Transverse colon (tissue), 4 donors: ENCODE measurements around the gene KPTN. TPM values are rescaled to one million over a fixed set of nuclear protein-coding genes. Genes with fewer than 3 reads are reported as not detected.
A peak's percentile ranks its signal among the peaks of the same experiment; 100 is the strongest.

Experiments used
- DNase-seq: peaks from one replicate; pipeline ENCODE4 v3.0.0-alpha.2; 2019
- H3K27ac ChIP-seq, 4 donors: fragments of 200-600 bp; sonication (generic); 2 replicates each; pipeline ENCODE4 v1.5.1; 2016 to 2018; ENCODE audit warnings: inconsistent platforms in 4 of 4
- H3K27me3 ChIP-seq: fragments of 200-600 bp; sonication (generic); 2 replicates; pipeline ENCODE4 v1.5.1; 2017; ENCODE audit warnings: inconsistent platforms
- H3K36me3 ChIP-seq, 4 donors: fragments of 200-600 bp; sonication (generic); 2 replicates each; pipeline ENCODE4 v1.5.1; 2017 to 2019; ENCODE audit warnings: inconsistent platforms in 4 of 4
- H3K4me1 ChIP-seq, 4 donors: fragments of 200-600 bp; sonication (generic); 2 replicates each; pipeline ENCODE4 v1.5.1; 2017 to 2020; ENCODE audit warnings: inconsistent platforms in 4 of 4
- H3K4me3 ChIP-seq, 4 donors: fragments of 200-600 bp; sonication (generic); 1 replicate in 1 of 4; 2 replicates in 3 of 4; pipeline versions ENCODE4 v1.5.1 to v1.6.1; 2017 to 2019; ENCODE audit warnings: inconsistent platforms in 4 of 4
- H3K9me3 ChIP-seq, 2 donors: fragments of 200-600 bp; sonication (generic); 2 replicates each; pipeline ENCODE4 v1.5.1; 2017 to 2019; ENCODE audit warnings: inconsistent platforms in 2 of 2
- CTCF ChIP-seq, 5 experiments: fragments of 200-600 bp in 3 of 5; fragments of 450-650 bp in 2 of 5; sonication (generic) in 3 of 5; IDR thresholded peaks; 1 replicate in 2 of 5; 2 replicates in 3 of 5; pipeline ENCODE4 v1.5.1; 2016 to 2017; ENCODE audit warnings: antibody characterized with exemption in 5 of 5, inconsistent platforms in 3 of 5, mild to moderate bottlenecking in 2 of 5, moderate library complexity in 1 of 5
- EP300 ChIP-seq: sonication (generic); formaldehyde crosslinking; IDR thresholded peaks from one replicate; pipeline ENCODE4 v1.6.1; 2017; ENCODE audit warnings: antibody characterized with exemption, low read depth
- POLR2A ChIP-seq: fragments of 450-650 bp; IDR thresholded peaks from one replicate; pipeline ENCODE4 v1.6.1; 2016; ENCODE audit warnings: antibody characterized with exemption, mild to moderate bottlenecking, moderate library complexity
- POLR2AphosphoS5 ChIP-seq, 3 donors: sonication (generic); formaldehyde crosslinking; IDR thresholded peaks; one replicate each; pipeline ENCODE4 v1.6.1; 2016; ENCODE audit warnings: antibody characterized with exemption in 3 of 3
- WGBS, 2 donors: methylation state at CpG; one replicate each; pipeline ENCODE4 v1.1.5; 2018; ENCODE audit warnings: low coverage in 1 of 2; 5-methylcytosine and 5-hydroxymethylcytosine counted together
- in situ Hi-C, 4 donors: fragments of 200-750 bp; cut with MboI; loops; one replicate each; pipeline versions ENCODE4 v1.15.0 to v1.15.1; 2017; ENCODE audit warnings: low sequenced_read_pairs in 3 of 4, low pct_ligation_motif_present in 1 of 4, low pct_unique_long_range_greater_than_20kb in 1 of 4
- intact Hi-C: fragments of 100-400 bp; cut with DNase I; formaldehyde crosslinking; loops from one replicate; pipeline ENCODE4 v1.15.1; 2023; ENCODE audit warnings: low total_unique reads
- total RNA-seq, 4 donors: library from RNA; depleted of rRNA; stranded (reverse); fragments of >200 nt; gene quantifications; one replicate each; pipeline ENCODE4 v1.1.0, GENCODE V29; 2016

Gene KPTN
- total RNA-seq, 4 donors from 2014 or later = 2.2 to 5.7 (median 3.3) TPM; not detected in 1

DNA sequence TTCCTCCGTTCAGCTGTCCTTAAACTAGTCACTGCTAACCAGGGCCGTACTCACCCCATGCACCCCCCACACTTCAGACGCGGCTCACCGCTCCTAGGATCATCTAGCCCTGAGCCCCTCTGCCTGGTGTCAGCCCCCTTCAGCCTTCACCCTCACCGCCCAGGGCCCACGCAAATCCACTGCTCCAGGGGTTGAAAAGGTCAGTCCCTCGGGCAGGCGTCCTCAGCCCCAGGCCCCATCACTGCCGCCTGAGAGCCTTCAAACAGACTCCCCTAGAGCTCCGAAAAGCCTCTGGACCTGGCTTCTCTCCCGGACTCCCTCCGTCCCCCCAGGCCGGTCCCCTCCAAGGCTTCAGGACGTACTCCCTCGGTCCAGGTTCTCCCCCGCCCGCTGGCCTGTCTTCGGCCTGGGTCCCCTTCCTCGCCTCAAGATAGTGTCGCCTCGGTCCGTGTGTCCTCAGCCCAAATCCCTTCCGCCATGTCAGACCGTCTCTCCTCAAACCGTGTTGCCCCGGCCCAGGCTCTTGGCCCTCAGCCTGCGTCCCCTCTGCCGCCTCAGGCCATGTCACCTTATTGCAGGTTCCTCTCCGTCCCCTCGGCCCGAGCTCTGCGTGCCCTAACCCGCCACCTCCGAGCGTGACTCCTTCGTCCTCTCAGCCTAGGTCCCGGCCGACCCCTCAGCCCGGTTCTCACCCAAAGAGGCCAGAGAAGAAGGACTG lies 30.3 kb upstream of the KPTN start:
- DNase-seq = peak; percentile 22
- TF ChIP-seq CTCF (IDR thresholded peaks at IDR 0.05) = peak in 2 of 5 experiments; percentile 16 to 38
- TF ChIP-seq POLR2A = no peak
- intact Hi-C loops (loop anchor here (2.0 to 10.0 kb wide), 3 partner anchors 84 to 270 kb away; no protein-coding TSS in a partner anchor), in situ Hi-C loops (loop anchor here in 3 of 4 donors (5.0 to 10.0 kb wide), 3 partner anchors 80 to 93 kb away; partner anchors contain the start of gene BICRA (in 2 of the 3))
- peaks cover 33 to 53% (median 41%) of the 10 kb centered on the region in 4 donors for H3K4me1 ChIP-seq
- H3K27ac ChIP-seq = peak overlapping the region; percentile 95 to 99 (median 97)
- no peaks in the 10 kb centered on the region for H3K27me3 ChIP-seq
- 2% methylated on average over 38 of the region's 40 CpGs; no CpG with 5 or more reads in 1 of the 2 donors for WGBS, 2 donors
- H3K4me3 ChIP-seq = peak overlapping the region; percentile 82 to 98 (median 92)
- no peaks in the 10 kb centered on the region for H3K9me3 ChIP-seq
- no peaks in the 10 kb centered on the region for H3K36me3 ChIP-seq

DNA sequence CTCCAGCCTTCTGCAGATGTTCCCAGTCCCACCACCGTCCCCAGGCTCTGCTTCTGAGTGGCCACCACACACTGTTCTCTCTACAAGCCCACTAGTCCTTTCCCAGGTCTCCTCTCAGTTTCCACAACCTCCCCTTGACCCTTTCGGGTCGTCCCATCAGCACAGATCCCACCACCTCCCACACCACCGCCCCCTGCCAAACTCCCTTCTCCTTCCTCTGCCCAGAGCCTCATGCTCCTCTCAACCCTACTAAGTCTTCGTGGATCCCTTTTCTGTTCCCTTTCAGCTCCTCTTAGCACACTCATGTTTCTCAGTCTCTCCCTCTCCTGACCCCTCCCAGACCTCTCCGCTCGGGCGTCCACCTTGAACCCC lies 28.9 kb upstream of the KPTN start:
- intact Hi-C loops (loop anchor here (10.0 kb wide), 2 partner anchors 192 to 272 kb away; no protein-coding TSS in a partner anchor), in situ Hi-C loops (loop anchor here in 3 of 4 donors (5.0 to 10.0 kb wide), 3 partner anchors 78 to 94 kb away; partner anchors contain the start of gene BICRA (in 2 of the 3))
- Histone ChIP-seq H3K4me1 (peaks cover 33 to 64% (median 45%) of the 10 kb centered on the region in 4 donors), H3K4me3 (peak overlapping the region in 3 of 4 donors; percentile 82 to 98 (median 95)), H3K9me3 (no peaks in the 10 kb centered on the region), H3K36me3 (no peaks in the 10 kb centered on the region), H3K27ac (peak overlapping the region; percentile 84 to 99 (median 97)), H3K27me3 (no peaks in the 10 kb centered on the region)
- no peak for TF ChIP-seq EP300
- TF ChIP-seq POLR2AphosphoS5 (IDR thresholded peaks at IDR 0.05) = no peak
- no peak for TF ChIP-seq CTCF (IDR thresholded peaks at IDR 0.05)
- no peak for TF ChIP-seq POLR2A
- 32 to 40% methylated on average over 8 of the region's 8 CpGs for WGBS, 2 donors
- no peak for DNase-seq

GRCh38 chr19:47512183-47512947 lies 28.3 kb upstream of the KPTN start:
- intact Hi-C loops (loop anchor here (10.0 kb wide), 2 partner anchors 192 to 272 kb away; no protein-coding TSS in a partner anchor), in situ Hi-C loops (loop anchor here in 3 of 4 donors (5.0 to 10.0 kb wide), 3 partner anchors 78 to 95 kb away; partner anchors contain the start of gene BICRA (in 2 of the 3))
- H3K27me3 ChIP-seq = no peaks in the 10 kb centered on the region
- H3K4me3 ChIP-seq = peak overlapping the region in 3 of 4 donors; percentile 82 to 98 (median 95)
- no peaks in the 10 kb centered on the region for H3K9me3 ChIP-seq
- TF ChIP-seq POLR2A = peak; percentile 62
- peak in 1 of 3 donors; percentile 60 for TF ChIP-seq POLR2AphosphoS5 (IDR thresholded peaks at IDR 0.05)
- no peak for TF ChIP-seq EP300
- TF ChIP-seq CTCF (IDR thresholded peaks at IDR 0.05) = no peak
- no peaks in the 10 kb centered on the region for H3K36me3 ChIP-seq
- peak; percentile 77 for DNase-seq
- peak overlapping the region; percentile 84 to 99 (median 97) for H3K27ac ChIP-seq
- peaks cover 33 to 69% (median 47%) of the 10 kb centered on the region in 4 donors for H3K4me1 ChIP-seq
- 38 to 41% methylated on average over 3 to 11 of the region's 11 CpGs for WGBS, 2 donors

DNA sequence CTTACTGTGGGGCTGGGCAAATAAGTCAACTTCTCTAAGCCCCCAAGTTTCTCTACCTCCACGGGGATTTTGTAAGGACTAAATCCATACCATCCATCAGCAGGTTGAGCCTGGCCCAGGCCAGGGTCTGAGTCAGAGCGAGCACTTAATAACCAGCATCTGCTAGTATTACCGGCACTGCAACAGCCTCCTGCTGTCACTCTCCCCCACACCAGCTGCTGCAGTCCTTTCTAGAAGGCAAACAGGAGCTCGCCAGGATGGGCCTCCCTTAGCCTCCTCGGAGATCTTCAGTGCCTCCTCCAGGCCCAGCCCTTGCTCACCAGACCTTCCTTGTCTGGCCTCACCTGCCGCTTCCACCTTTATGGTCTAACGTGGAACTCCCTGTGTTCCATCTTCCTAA lies 27.7 kb upstream of the KPTN start:
- intact Hi-C loops = loop anchor here (10.0 kb wide), 2 partner anchors 193 to 273 kb away; no protein-coding TSS in a partner anchor
- peak overlapping the region; percentile 84 to 99 (median 97) for H3K27ac ChIP-seq
- H3K36me3 ChIP-seq = no peaks in the 10 kb centered on the region

More for the DNA sequence above, 27.7 kb upstream of the KPTN start:
- Histone ChIP-seq H3K27me3 (no peaks in the 10 kb centered on the region), H3K4me1 (peaks cover 33 to 76% (median 47%) of the 10 kb centered on the region in 4 donors), H3K4me3 (peak overlapping the region in 1 of 4 donors; percentile 95), H3K9me3 (no peaks in the 10 kb centered on the region)
- in situ Hi-C loops = loop anchor here in 3 of 4 donors (5.0 to 10.0 kb wide), 3 partner anchors 77 to 96 kb away; partner anchors contain the start of gene BICRA (in 2 of the 3)
- TF ChIP-seq POLR2AphosphoS5 (IDR thresholded peaks at IDR 0.05) = no peak
- TF ChIP-seq CTCF (IDR thresholded peaks at IDR 0.05) = no peak
- no peak for TF ChIP-seq EP300
- TF ChIP-seq POLR2A = no peak
- WGBS, 2 donors = 52% methylated on average over 7 of the region's 7 CpGs; no CpG with 5 or more reads in 1 of the 2 donors
- no peak for DNase-seq
